ENCODE data around the gene APOF. TPM values are rescaled to one million over a fixed set of nuclear protein-coding genes. Genes with fewer than 3 reads are reported as not detected.

Gene APOF, protein sequence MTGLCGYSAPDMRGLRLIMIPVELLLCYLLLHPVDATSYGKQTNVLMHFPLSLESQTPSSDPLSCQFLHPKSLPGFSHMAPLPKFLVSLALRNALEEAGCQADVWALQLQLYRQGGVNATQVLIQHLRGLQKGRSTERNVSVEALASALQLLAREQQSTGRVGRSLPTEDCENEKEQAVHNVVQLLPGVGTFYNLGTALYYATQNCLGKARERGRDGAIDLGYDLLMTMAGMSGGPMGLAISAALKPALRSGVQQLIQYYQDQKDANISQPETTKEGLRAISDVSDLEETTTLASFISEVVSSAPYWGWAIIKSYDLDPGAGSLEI
- total RNA-seq (2022) (not detected in 2 replicates), Bru-seq, nascent RNA (not detected), BruChase-seq, experiment 1, labeled RNA remaining after a 6-hour chase (not detected), BruChase-seq, experiment 2, labeled RNA remaining after a 2-hour chase (not detected)
- long read RNA-seq = 0 reads

DNA sequence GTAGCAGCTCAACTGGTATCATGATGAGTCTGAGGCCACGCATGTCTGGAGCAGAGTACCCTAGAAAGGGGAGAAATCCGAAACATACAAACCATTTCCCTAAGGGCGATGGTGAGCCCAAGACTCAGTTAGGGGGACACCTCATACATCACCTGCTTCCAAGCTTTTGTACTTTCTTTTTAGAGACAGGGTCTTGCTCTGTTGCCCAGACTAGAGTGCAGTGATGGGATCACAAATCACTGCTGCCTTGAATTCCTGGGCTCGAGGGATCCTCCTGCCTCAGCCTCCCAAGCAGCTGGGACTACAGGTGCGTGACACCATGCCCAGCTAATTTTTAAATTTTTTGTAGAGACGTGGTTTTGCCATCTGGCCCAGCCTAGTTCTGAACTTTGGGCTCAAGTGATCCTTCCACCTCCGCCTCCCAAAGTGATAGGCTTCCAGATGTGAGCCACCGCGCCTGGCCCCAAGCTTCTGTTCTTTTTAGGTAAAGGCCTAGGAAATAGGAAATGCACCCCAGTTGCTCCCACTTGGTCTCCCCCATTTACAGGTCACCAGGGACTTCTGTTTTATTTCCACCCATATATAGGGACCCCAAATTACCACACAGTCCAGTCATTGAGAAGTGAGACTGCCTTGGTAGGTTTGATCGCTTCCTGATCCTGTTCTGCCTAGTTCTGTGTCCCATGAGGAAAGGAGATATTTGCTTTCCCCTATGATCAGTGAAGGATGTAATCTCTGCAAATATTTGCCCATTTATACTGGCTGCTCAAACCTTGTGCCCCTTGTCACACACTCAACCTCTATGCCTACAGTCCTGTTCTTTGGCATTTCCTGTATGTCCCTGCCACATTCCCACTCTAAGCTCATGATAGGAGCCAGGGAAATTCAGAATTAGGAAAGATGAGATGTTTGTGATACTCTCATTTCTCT is at the start of gene APOF:
APOF (minus strand) TSS at position 728 of the 930 bp plus-strand sequence; CDS start at position 616, 112 bp downstream.
- peaks cover 30% of the 10 kb centered on the region for H3K36me3 Mint-ChIP-seq (ENCODE audit: insufficient read depth, unreplicated experiment)
- no peaks in the 10 kb centered on the region for H3K9me3 Mint-ChIP-seq (ENCODE audit: low read depth, unreplicated experiment)
- no peak within 1 kb of the TSS for H3K4me3 Mint-ChIP-seq (ENCODE audit: low read depth, unreplicated experiment)
- H3K4me1 Mint-ChIP-seq (ENCODE audit: low read depth, unreplicated experiment) = peaks cover 8% of the 10 kb centered on the region
- no peaks in the 10 kb centered on the region for H3K27me3 Mint-ChIP-seq (ENCODE audit: unreplicated experiment)
- no TSS peak for BruUV-seq (replicated peaks)
- CTCF ChIA-PET = interaction anchor here (0.7 kb wide), 1 partner anchor 132 kb away, joined by 3 read pairs; no protein-coding TSS in a partner anchor
- no peak within 1 kb of the TSS for H3K27ac Mint-ChIP-seq (ENCODE audit: unreplicated experiment)
- intact Hi-C loops (cut with micrococcal nuclease; ENCODE audit: unreplicated experiment) = loop anchor here (10.0 kb wide), 1 partner anchor 102 kb away; the partner anchor contains the start of gene SPRYD4
- TF ChIP-seq, protein P1, sequence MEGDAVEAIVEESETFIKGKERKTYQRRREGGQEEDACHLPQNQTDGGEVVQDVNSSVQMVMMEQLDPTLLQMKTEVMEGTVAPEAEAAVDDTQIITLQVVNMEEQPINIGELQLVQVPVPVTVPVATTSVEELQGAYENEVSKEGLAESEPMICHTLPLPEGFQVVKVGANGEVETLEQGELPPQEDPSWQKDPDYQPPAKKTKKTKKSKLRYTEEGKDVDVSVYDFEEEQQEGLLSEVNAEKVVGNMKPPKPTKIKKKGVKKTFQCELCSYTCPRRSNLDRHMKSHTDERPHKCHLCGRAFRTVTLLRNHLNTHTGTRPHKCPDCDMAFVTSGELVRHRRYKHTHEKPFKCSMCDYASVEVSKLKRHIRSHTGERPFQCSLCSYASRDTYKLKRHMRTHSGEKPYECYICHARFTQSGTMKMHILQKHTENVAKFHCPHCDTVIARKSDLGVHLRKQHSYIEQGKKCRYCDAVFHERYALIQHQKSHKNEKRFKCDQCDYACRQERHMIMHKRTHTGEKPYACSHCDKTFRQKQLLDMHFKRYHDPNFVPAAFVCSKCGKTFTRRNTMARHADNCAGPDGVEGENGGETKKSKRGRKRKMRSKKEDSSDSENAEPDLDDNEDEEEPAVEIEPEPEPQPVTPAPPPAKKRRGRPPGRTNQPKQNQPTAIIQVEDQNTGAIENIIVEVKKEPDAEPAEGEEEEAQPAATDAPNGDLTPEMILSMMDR (IDR thresholded peaks at IDR 0.05; ENCODE audit: unreplicated experiment) = no peak
- DNase-seq = no peak

DNA sequence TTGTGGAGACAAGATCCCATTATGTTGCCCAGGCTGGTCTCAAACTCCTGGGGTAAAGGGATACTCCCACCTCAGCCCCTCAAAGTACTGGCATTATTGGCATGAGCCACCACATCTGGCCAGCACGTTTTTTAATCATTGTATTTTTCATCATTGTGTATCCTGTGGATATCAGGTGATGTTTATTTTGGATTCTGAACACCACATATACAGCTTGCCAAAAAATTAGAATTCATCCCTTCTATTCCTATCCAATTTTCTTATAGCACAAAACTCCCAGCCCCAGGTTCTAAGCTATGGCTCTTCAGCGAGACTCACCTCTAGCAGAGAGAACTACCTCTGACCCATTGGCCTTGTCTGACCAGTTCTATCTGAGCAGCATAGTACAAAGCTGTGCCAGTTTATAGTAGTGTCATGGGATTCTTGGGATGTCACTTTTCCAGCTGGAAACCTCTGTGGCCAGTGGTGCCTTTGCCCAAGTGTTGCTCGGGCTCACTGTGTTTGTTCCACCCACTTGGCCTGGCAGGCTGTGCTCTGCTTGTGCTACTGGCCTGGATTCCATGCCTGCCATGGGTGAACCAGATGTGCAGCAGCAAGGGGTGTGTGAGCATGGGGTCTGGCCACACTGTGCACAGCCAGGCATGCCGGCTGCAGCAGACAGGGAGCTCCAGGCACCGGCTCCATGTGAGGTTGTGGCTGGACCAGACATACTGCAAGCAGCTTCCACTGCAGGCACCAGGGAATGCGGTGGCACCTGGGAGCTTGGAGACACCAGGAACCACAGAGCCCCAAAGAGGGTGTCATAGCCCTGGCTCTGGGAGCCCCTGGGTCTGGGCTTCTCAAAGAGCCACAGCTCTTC is 49.4 kb upstream of the APOF start:
- TF ChIP-seq, protein P1 (IDR thresholded peaks at IDR 0.05; ENCODE audit: unreplicated experiment) = no peak
- no peak overlapping the region for H3K27ac Mint-ChIP-seq (ENCODE audit: unreplicated experiment)
- no peaks in the 10 kb centered on the region for H3K4me1 Mint-ChIP-seq (ENCODE audit: low read depth, unreplicated experiment)
- H3K4me3 Mint-ChIP-seq (ENCODE audit: low read depth, unreplicated experiment) = no peak overlapping the region
- CTCF ChIA-PET = interaction anchor here (0.6 to 1.4 kb wide), 2 partner anchors 12 to 40 kb away, joined by 3 to 6 read pairs; no protein-coding TSS in a partner anchor
- no peaks in the 10 kb centered on the region for H3K27me3 Mint-ChIP-seq (ENCODE audit: unreplicated experiment)
- no peak for DNase-seq
- intact Hi-C loops (cut with micrococcal nuclease; ENCODE audit: unreplicated experiment) = no loop called here
- no peaks in the 10 kb centered on the region for H3K9me3 Mint-ChIP-seq (ENCODE audit: low read depth, unreplicated experiment)
- no TSS peak for BruUV-seq (replicated peaks)
- peaks cover 14% of the 10 kb centered on the region for H3K36me3 Mint-ChIP-seq (ENCODE audit: insufficient read depth, unreplicated experiment)

DNA sequence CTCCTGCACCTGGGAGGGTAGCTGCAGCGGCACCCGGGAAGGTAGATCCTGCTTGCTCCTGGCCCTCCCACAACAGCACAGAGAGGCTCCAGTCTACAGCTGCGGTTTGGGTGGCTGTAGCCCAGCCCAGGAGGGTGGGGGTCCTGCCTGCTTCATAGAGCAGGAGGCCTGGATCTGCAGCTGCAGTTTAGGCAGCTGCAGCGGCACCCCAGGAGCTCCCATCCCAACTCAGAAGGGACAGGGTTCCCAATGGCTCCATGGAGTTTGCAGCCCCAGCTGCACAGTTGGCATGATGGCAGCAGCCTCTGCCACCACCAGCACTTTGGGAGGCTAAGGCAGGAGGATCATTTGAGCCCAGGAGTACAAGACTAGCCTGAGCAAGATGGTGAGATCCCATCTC is 48.1 kb upstream of the APOF start:
- no peak overlapping the region for H3K4me3 Mint-ChIP-seq (ENCODE audit: low read depth, unreplicated experiment)
- H3K27me3 Mint-ChIP-seq (ENCODE audit: unreplicated experiment) = no peaks in the 10 kb centered on the region
- H3K27ac Mint-ChIP-seq (ENCODE audit: unreplicated experiment) = no peak overlapping the region
- intact Hi-C loops (cut with micrococcal nuclease; ENCODE audit: unreplicated experiment) = no loop called here
- CTCF ChIA-PET = interaction anchor here (1.4 kb wide), 1 partner anchor 13 kb away, joined by 3 read pairs; no protein-coding TSS in a partner anchor
- no peaks in the 10 kb centered on the region for H3K9me3 Mint-ChIP-seq (ENCODE audit: low read depth, unreplicated experiment)
- H3K4me1 Mint-ChIP-seq (ENCODE audit: low read depth, unreplicated experiment) = no peaks in the 10 kb centered on the region
- BruUV-seq (replicated peaks) = no TSS peak
- TF ChIP-seq, protein P1 (IDR thresholded peaks at IDR 0.05; ENCODE audit: unreplicated experiment) = no peak
- peaks cover 2% of the 10 kb centered on the region for H3K36me3 Mint-ChIP-seq (ENCODE audit: insufficient read depth, unreplicated experiment)
- DNase-seq = no peak
